NT2/D1 (cell line): ENCODE measurements around the gene C11orf87.

Experiments
- YY1 ChIP-seq: IDR thresholded peaks from 2 replicates; pipeline ENCODE4 v1.6.1; 2011; ENCODE audit not compliant: insufficient read length, insufficient read depth
- ZNF274 ChIP-seq: IDR thresholded peaks from 2 replicates; pipeline ENCODE4 v1.6.1; 2011; ENCODE audit warnings: mild to moderate bottlenecking, low read depth, low read length

- no peak for TF ChIP-seq YY1
- TF ChIP-seq ZNF274 = no peak
These were observed 978 bp downstream of the C11orf87 start for GRCh38 chr11:109422870-109423465.
